ENCODE data around the gene CELA3B. TPM values are rescaled to one million over a fixed set of nuclear protein-coding genes. Genes with fewer than 3 reads are reported as not detected.

The CELA3B gene
- total RNA-seq, 1 donor from 2014 or later: not detected

DNA sequence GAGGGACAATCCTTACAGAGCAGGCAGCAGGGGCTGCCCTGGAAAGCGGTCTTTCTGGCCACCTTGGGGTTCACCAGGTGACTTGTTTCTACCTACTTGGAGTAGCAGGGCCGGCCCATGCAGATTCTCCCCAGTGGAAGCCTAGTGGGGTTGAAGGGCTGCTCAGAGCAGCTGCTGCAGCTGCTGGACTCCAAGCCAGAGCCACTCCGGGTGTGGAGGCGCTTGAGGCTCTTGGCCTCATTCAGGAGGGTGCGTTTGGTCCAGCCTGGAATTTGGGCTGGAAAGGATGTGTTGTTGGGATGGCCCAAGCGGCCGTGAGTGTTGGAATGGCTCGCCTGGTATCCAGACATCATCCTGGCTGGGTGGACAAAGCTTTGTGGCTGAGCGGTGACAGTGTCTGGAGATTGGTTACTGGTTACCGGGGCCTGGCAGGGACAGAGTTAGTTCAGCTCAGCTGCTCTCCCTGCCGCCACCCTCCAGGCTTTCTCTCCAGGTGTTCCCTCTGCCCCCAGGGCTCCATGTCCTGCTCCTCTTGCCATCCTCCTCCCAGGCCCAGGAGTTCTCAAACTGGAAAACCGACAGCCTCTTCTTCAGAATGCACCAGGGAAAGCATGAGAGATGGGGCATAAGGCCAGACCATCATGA is 25.5 kb upstream of the CELA3B start:
- Histone ChIP-seq H3K9me3 (no peaks in the 10 kb centered on the region), H3K27ac (no peak overlapping the region), H3K4me3 (no peak overlapping the region), H3K36me3 (no peaks in the 10 kb centered on the region), H3K4me1 (peaks cover 9% of the 10 kb centered on the region), H3K27me3 (no peaks in the 10 kb centered on the region)
- TF ChIP-seq CTCF (IDR thresholded peaks at IDR 0.05): no peak
- intact Hi-C loops (cut with DNase I): no loop called here
- ATAC-seq: no peak
- DNase-seq: no peak

- Histone ChIP-seq H3K27ac (no peak overlapping the region), H3K27me3 (no peaks in the 10 kb centered on the region), H3K36me3 (no peaks in the 10 kb centered on the region), H3K4me3 (no peak overlapping the region), H3K4me1 (peaks cover 17% of the 10 kb centered on the region), H3K9me3 (no peaks in the 10 kb centered on the region)
- no peak for TF ChIP-seq CTCF (IDR thresholded peaks at IDR 0.05)
- intact Hi-C loops (cut with DNase I): no loop called here
- ATAC-seq (no peak), DNase-seq (no peak)
Observed at GRCh38 chr1:21952786-21953520, 23.9 kb upstream of the CELA3B start.

DNA sequence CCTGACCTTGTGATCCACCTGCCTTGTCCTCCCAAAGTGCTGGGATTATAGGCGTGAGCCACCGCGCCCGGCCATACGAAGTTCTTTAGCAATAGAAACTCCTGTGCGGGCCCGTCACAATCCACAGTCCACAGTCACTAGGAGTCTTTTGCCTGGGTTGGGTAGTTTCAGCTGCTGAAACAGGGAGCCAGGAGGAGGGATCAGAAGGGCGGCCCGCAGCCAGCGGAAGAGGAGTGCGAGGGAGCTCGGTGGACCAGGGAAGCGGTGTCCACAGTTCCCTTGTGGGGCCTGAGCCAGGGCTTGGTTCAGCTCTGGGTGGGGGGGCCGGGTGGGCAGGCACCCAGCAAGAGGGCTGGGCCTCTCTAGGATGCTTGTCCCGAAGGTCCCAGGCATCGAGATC is 21.8 kb upstream of the CELA3B start:
- ATAC-seq (no peak), DNase-seq (no peak)
- Histone ChIP-seq H3K4me3 (no peak overlapping the region), H3K27me3 (no peaks in the 10 kb centered on the region), H3K4me1 (peaks cover 21% of the 10 kb centered on the region), H3K9me3 (no peaks in the 10 kb centered on the region), H3K27ac (peak overlapping the region; percentile 51), H3K36me3 (no peaks in the 10 kb centered on the region)
- intact Hi-C loops (cut with DNase I): no loop called here
- no peak for TF ChIP-seq CTCF (IDR thresholded peaks at IDR 0.05)

GRCh38 chr1:21955501-21956281 is 21.1 kb upstream of the CELA3B start:
- intact Hi-C loops (cut with DNase I): no loop called here
- no peak for TF ChIP-seq CTCF (IDR thresholded peaks at IDR 0.05)
- ATAC-seq: peak; percentile 4
- DNase-seq: no peak
- Histone ChIP-seq H3K36me3 (no peaks in the 10 kb centered on the region), H3K9me3 (no peaks in the 10 kb centered on the region), H3K4me3 (no peak overlapping the region), H3K4me1 (peaks cover 21% of the 10 kb centered on the region), H3K27me3 (no peaks in the 10 kb centered on the region), H3K27ac (peak overlapping the region; percentile 51)

DNA sequence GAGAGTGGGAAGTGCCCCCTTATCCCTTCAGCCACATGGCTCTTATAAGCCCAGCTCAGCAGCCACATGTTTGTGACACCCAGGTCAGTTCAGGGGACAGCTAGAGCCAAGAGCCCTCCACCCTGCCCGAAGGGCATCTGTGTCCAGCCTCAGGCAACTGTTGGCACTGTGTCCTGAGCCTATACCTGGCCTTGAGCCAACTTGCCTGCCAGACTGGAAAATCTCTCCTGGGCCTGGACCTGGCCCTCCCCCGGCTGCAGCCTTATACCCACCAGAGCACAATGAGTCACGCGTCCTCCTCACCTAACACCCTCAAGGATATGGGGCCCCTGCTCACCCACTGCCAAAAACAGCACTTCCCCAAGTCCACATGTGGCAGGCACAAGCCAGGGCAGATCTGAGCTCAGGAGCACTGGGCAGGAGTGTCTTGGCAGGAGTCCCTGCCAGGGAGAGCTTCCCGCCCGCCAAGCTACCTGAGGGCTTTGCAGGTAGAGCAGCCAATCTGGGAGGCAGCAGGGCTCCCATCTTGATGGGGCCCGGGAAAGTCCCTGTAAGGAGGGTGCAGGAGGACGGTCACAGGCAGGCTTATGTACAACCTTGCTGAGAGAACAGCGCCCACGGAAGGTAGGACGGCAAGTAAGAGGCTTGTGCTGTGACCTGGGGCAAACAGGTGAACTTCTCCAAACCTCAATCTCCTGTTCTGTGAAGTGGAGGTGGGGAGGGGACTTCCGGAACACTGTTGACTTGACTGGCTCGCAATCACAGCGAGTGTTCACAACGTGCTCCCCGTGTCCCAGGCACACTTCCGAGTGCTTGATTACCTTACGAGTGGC is 19.9 kb upstream of the CELA3B start:
- peaks cover 21% of the 10 kb centered on the region for H3K4me1 ChIP-seq
- no peak overlapping the region for H3K4me3 ChIP-seq
- H3K36me3 ChIP-seq: no peaks in the 10 kb centered on the region
- ATAC-seq: peak; percentile 88
- no peak for TF ChIP-seq CTCF (IDR thresholded peaks at IDR 0.05)
- peak; percentile 91 for DNase-seq
- peak overlapping the region; percentile 52 for H3K27ac ChIP-seq
- no peaks in the 10 kb centered on the region for H3K9me3 ChIP-seq
- no peaks in the 10 kb centered on the region for H3K27me3 ChIP-seq
- intact Hi-C loops (cut with DNase I): no loop called here

All from upper lobe of right lung (tissue), 1 donor.